Fibroblast of lung (primary cell): ENCODE data around the gene FBXW9.

Source experiments
- CTCF ChIP-seq, 2 donors: IDR thresholded peaks in 1 of 2; conservative IDR thresholded peaks in 1 of 2; 1 replicate in 1 of 2; 2 replicates in 1 of 2; pipeline ENCODE4 v1.5.1; 2011 to 2012; ENCODE audit warnings: low read length in 2 of 2, control low read depth in 1 of 2, inconsistent platforms in 1 of 2, low read depth in 1 of 2, mild to moderate bottlenecking in 1 of 2
- EZH2 ChIP-seq: IDR thresholded peaks from 2 replicates; pipeline ENCODE4 v1.5.1; 2012; ENCODE audit warnings: low read length, control low read depth, mild to moderate bottlenecking; ENCODE audit errors: missing control alignments

- no peak for TF ChIP-seq CTCF (conservative IDR thresholded peaks at IDR 0.05 in 1 of 2, IDR thresholded peaks at IDR 0.05 in 1 of 2; ENCODE audit: low read depth in 1 of 2, low read length in 2 of 2)
- no peak for TF ChIP-seq EZH2
Measured at GRCh38 chr19:12685831-12686230, 10.6 kb downstream of the FBXW9 start.
